Stomach (tissue), 9 donors: ENCODE results near the gene CD82. TPM values are rescaled to one million over a fixed set of nuclear protein-coding genes. Genes with fewer than 3 reads are reported as not detected.

ENCODE experiments used
- DNase-seq, 2 donors: peaks; one replicate each; pipeline versions ENCODE4 v3.0.0 to v3.0.0-alpha.2; 2013 to 2019
- H3K27ac ChIP-seq, 5 donors: fragments of 200-600 bp in 4 of 5; sonication (generic) in 4 of 5; one replicate each; pipeline ENCODE4 v1.5.1; 2013 to 2019; ENCODE audit warnings: mild to moderate bottlenecking in 1 of 5, moderate library complexity in 1 of 5
- H3K27me3 ChIP-seq, 3 donors: fragments of 200-600 bp; sonication (generic); one replicate each; pipeline ENCODE4 v1.5.1; 2017 to 2019; ENCODE audit warnings: mixed run types in 1 of 3
- H3K36me3 ChIP-seq, 4 donors: fragments of 200-600 bp; sonication (generic); 1 replicate in 3 of 4; 2 replicates in 1 of 4; pipeline ENCODE4 v1.5.1; 2016 to 2019
- H3K4me1 ChIP-seq, 4 donors: fragments of 200-600 bp; sonication (generic); one replicate each; pipeline ENCODE4 v1.5.1; 2016 to 2019
- H3K4me3 ChIP-seq, 4 donors: fragments of 200-600 bp; sonication (generic) in 3 of 4; one replicate each; pipeline ENCODE4 v1.5.1; 2016 to 2019; ENCODE audit warnings: mild to moderate bottlenecking in 1 of 4
- H3K9me3 ChIP-seq, 4 donors: fragments of 200-600 bp; sonication (generic); one replicate each; pipeline ENCODE4 v1.5.1; 2016 to 2019
- EP300 ChIP-seq: sonication (generic); formaldehyde crosslinking; IDR thresholded peaks from one replicate; pipeline ENCODE4 v1.6.1; 2017; ENCODE audit warnings: antibody characterized with exemption
- POLR2A ChIP-seq, 4 donors: fragments of 450-650 bp; IDR thresholded peaks; one replicate each; pipeline ENCODE4 v1.6.1; 2016; ENCODE audit warnings: antibody characterized with exemption in 4 of 4, control low read depth in 2 of 4, mild to moderate bottlenecking in 1 of 4, moderate library complexity in 1 of 4
- POLR2AphosphoS5 ChIP-seq, 3 donors: sonication (generic); formaldehyde crosslinking; IDR thresholded peaks; one replicate each; pipeline ENCODE4 v1.6.1; 2016; ENCODE audit warnings: antibody characterized with exemption in 3 of 3
- WGBS, 5 donors: extraction: QIAGEN DNeasy Blood & Tissue Kit in 3 of 5; methylation state at CpG; one replicate each; pipeline versions ENCODE4 v1.1.5 to v1.1.7; 2013 to 2018; 5-methylcytosine and 5-hydroxymethylcytosine counted together
- intact Hi-C: fragments of 100-400 bp; cut with DNase I; formaldehyde crosslinking; loops from one replicate; pipeline ENCODE4 v1.15.1; 2023; ENCODE audit warnings: low total_unique reads
- polyA plus RNA-seq, 3 donors: library from polyadenylated mRNA; stranded (reverse); fragments of 200-250 nt; gene quantifications; one replicate each; pipeline ENCODE4 v1.2.3, GENCODE V29; 2013
- total RNA-seq, 5 donors: library from RNA; depleted of rRNA; stranded (reverse); fragments of >200 nt; gene quantifications; one replicate each; pipeline versions ENCODE4 v1.1.0 to v1.2.3, GENCODE V29; 2014 to 2016
- TF ChIP-seq, protein P1 (sequence below), 7 experiments: fragments of 450-650 bp in 4 of 7; fragments of 200-600 bp in 3 of 7; sonication (generic) in 3 of 7; IDR thresholded peaks; one replicate each; pipeline ENCODE4 v1.5.1; 2016 to 2019; ENCODE audit warnings: antibody characterized with exemption in 7 of 7, control low read depth in 2 of 7, mild to moderate bottlenecking in 1 of 7
- donor health status: healthy with polysubstance abuse.
- donor health status: Bipolar disorder and iron deficiency.
- donor health status: healthy.

CD82 gene
- total and polyA plus RNA-seq, 8 donors = 0.58 to 54.4 (median 25.3) TPM

- intact Hi-C loops = no loop called here
- no peak for DNase-seq
- Histone ChIP-seq H3K9me3 (no peaks in the 10 kb centered on the region), H3K27me3 (peaks cover 0 to 15% (median 5%) of the 10 kb centered on the region in 3 donors), H3K27ac (no peak overlapping the region), H3K4me1 (peaks cover 0 to 18% (median 9%) of the 10 kb centered on the region in 4 donors), H3K4me3 (no peak overlapping the region), H3K36me3 (no peaks in the 10 kb centered on the region)
- TF ChIP-seq EP300 (no peak), POLR2AphosphoS5 (IDR thresholded peaks at IDR 0.05) (no peak)
- WGBS, 5 donors = 64 to 96% (median 69%) methylated on average over 3 to 4 of the region's 4 CpGs
Observed at GRCh38 chr11:44518968-44519550, 46.4 kb upstream of the CD82 start.

DNA sequence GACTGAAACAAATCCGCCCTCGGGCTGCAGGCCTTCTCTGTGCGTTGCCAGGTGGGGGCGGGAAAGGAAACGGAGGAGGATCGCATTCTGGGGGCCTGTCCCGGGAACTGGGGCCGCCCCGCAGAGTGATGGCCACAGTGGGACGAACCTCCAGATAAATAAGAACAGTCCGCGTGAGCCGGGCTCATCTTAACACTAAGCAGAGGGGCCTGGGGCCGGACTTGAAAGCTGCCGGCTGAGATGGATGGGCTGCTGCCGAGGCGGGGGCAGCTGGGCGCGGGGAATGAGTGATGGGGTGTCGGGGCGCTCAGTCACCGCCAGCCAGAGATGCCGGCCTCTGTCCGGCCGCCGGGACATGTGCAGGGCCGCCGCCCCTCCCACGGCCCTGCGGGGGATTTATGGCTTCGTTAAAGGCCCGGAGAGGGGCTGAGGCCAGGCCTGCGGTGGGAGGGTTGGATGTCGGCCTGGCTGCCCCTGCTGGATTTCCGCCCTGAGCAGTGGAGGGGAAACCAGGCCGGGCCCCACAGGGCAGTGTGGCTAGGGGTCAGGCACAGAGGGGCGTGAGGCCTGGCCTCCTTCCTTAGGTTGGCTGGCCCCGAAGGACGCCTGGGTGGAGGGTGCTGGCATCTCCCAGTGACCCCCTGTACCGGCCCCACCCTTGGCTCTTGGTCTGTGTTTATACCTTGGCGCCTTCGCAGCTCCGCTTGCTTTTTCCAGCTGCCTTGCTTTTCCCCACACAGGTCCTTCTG, 45.3 kb upstream of the CD82 start:
- Histone ChIP-seq H3K27me3 (peaks cover 0 to 22% (median 5%) of the 10 kb centered on the region in 3 donors), H3K36me3 (no peaks in the 10 kb centered on the region), H3K4me1 (peaks cover 0 to 18% (median 9%) of the 10 kb centered on the region in 4 donors), H3K4me3 (peak overlapping the region in 1 of 4 donors; percentile 25), H3K27ac (peak overlapping the region in 3 of 5 donors; percentile 37 to 70 (median 42)), H3K9me3 (no peaks in the 10 kb centered on the region)
- peak in 1 of 2 donors; percentile 84 for DNase-seq
- intact Hi-C loops = no loop called here
- WGBS, 5 donors = 31 to 73% (median 46%) methylated on average over 16 to 43 of the region's 43 CpGs
- TF ChIP-seq, protein P1, sequence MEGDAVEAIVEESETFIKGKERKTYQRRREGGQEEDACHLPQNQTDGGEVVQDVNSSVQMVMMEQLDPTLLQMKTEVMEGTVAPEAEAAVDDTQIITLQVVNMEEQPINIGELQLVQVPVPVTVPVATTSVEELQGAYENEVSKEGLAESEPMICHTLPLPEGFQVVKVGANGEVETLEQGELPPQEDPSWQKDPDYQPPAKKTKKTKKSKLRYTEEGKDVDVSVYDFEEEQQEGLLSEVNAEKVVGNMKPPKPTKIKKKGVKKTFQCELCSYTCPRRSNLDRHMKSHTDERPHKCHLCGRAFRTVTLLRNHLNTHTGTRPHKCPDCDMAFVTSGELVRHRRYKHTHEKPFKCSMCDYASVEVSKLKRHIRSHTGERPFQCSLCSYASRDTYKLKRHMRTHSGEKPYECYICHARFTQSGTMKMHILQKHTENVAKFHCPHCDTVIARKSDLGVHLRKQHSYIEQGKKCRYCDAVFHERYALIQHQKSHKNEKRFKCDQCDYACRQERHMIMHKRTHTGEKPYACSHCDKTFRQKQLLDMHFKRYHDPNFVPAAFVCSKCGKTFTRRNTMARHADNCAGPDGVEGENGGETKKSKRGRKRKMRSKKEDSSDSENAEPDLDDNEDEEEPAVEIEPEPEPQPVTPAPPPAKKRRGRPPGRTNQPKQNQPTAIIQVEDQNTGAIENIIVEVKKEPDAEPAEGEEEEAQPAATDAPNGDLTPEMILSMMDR (IDR thresholded peaks at IDR 0.05) = no peak
- TF ChIP-seq EP300 = no peak
- no peak for TF ChIP-seq POLR2AphosphoS5 (IDR thresholded peaks at IDR 0.05)

DNA sequence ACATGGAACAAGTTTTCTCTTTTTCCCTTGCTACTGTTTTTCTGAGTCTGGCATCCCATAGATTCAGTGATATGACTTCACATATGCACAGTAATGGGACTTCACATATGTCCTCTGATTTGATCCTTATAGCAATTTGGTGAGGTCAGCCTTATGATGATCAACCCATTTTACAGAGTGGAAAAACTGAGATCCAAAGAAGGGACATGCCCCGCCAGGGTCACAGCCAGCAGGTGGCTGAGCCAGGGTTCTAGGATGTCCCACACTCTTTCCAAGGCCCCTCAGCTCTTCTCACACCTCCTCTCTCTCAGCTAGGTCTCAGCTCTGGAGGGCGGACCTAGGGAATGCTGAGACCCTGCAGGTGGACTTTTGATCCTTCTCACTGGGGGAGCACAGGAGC, 44.3 kb upstream of the CD82 start:
- no peak for DNase-seq
- Histone ChIP-seq H3K4me3 (no peak overlapping the region), H3K9me3 (no peaks in the 10 kb centered on the region), H3K27ac (no peak overlapping the region), H3K27me3 (peaks cover 0 to 30% (median 5%) of the 10 kb centered on the region in 3 donors), H3K36me3 (no peaks in the 10 kb centered on the region), H3K4me1 (peaks cover 0 to 18% (median 9%) of the 10 kb centered on the region in 4 donors)
- intact Hi-C loops = no loop called here
- no peak for TF ChIP-seq EP300
- TF ChIP-seq, protein P1 (IDR thresholded peaks at IDR 0.05) = no peak
- no peak for TF ChIP-seq POLR2A (IDR thresholded peaks at IDR 0.05)
- no peak for TF ChIP-seq POLR2AphosphoS5 (IDR thresholded peaks at IDR 0.05)
- WGBS, 5 donors = 70 to 95% (median 90%) methylated on average over 2 of the region's 2 CpGs

- TF ChIP-seq EP300 = no peak
- TF ChIP-seq, protein P1 (IDR thresholded peaks at IDR 0.05) = no peak
- TF ChIP-seq POLR2A (IDR thresholded peaks at IDR 0.05) = no peak
- TF ChIP-seq POLR2AphosphoS5 (IDR thresholded peaks at IDR 0.05) = no peak
- no peaks in the 10 kb centered on the region for H3K9me3 ChIP-seq
- H3K27ac ChIP-seq = no peak overlapping the region
- DNase-seq = no peak
- H3K36me3 ChIP-seq = no peaks in the 10 kb centered on the region
- peaks cover 0 to 18% (median 9%) of the 10 kb centered on the region in 4 donors for H3K4me1 ChIP-seq
- intact Hi-C loops = no loop called here
- WGBS, 5 donors = 33 to 66% (median 51%) methylated on average over 2 of the region's 2 CpGs
- H3K27me3 ChIP-seq = peaks cover 0 to 37% (median 5%) of the 10 kb centered on the region in 3 donors
- no peak overlapping the region for H3K4me3 ChIP-seq
Observed at GRCh38 chr11:44522294-44522693, 43.2 kb upstream of the CD82 start.
